Trophoblast cell (in vitro differentiated cells and primary cell): ENCODE measurements around the gene PLXNA3.

ENCODE experiments used
- DNase-seq, 2 donors: peaks; one replicate each; pipeline ENCODE4 v3.0.0-alpha.2; 2016
- H2AFZ ChIP-seq: 2 replicates; pipeline ENCODE4 v1.6.1; 2013; ENCODE audit warnings: low read length, moderate library complexity, mild to moderate bottlenecking; ENCODE audit not compliant: insufficient read depth, poor library complexity
- H2AK5ac ChIP-seq: 2 replicates; pipeline ENCODE4 v1.6.1; 2013; ENCODE audit warnings: mild to moderate bottlenecking, low read length
- H2BK120ac ChIP-seq: 2 replicates; pipeline ENCODE4 v1.6.1; 2013; ENCODE audit warnings: low read length, mild to moderate bottlenecking, moderate library complexity; ENCODE audit not compliant: insufficient read depth, poor library complexity
- H2BK12ac ChIP-seq: 2 replicates; pipeline ENCODE4 v1.6.1; 2013; ENCODE audit warnings: mild to moderate bottlenecking, low read length, moderate library complexity
- H2BK5ac ChIP-seq: 2 replicates; pipeline ENCODE4 v1.6.1; 2013; ENCODE audit warnings: low read length, low read depth, moderate library complexity, mild to moderate bottlenecking; ENCODE audit not compliant: poor library complexity
- H3K14ac ChIP-seq: 2 replicates; pipeline ENCODE4 v1.6.1; 2013; ENCODE audit warnings: mild to moderate bottlenecking, low read length
- H3K18ac ChIP-seq: 2 replicates; pipeline ENCODE4 v1.6.1; 2013; ENCODE audit warnings: mild to moderate bottlenecking, low read length
- H3K23ac ChIP-seq: 2 replicates; pipeline ENCODE4 v1.6.1; 2013; ENCODE audit warnings: low read length
- H3K27ac ChIP-seq: 2 replicates; pipeline ENCODE4 v1.5.1; 2013; ENCODE audit warnings: low read depth, mild to moderate bottlenecking, inconsistent platforms, low read length, moderate library complexity
- H3K27me3 ChIP-seq: 2 replicates; pipeline ENCODE4 v1.6.1; 2013; ENCODE audit warnings: inconsistent platforms, mild to moderate bottlenecking, low read length, moderate library complexity; ENCODE audit not compliant: insufficient read depth
- H3K36me3 ChIP-seq, 2 experiments: 1 replicate in 1 of 2; 2 replicates in 1 of 2; pipeline ENCODE4 v1.6.1; 2013; ENCODE audit warnings: low read length in 2 of 2, mild to moderate bottlenecking in 2 of 2, moderate library complexity in 1 of 2; ENCODE audit not compliant: insufficient read depth in 2 of 2, control insufficient read depth in 1 of 2
- H3K4ac ChIP-seq: 2 replicates; pipeline ENCODE4 v1.6.1; 2013; ENCODE audit warnings: low read depth, mild to moderate bottlenecking, low read length, moderate library complexity
- H3K4me1 ChIP-seq, 2 experiments: 1 replicate in 1 of 2; 2 replicates in 1 of 2; pipeline ENCODE4 v1.6.1; 2013; ENCODE audit warnings: low read length in 2 of 2, mild to moderate bottlenecking in 2 of 2, moderate library complexity in 1 of 2; ENCODE audit not compliant: insufficient read depth in 2 of 2, control insufficient read depth in 1 of 2
- H3K4me2 ChIP-seq: 2 replicates; pipeline ENCODE4 v1.6.1; 2013; ENCODE audit warnings: inconsistent platforms, mild to moderate bottlenecking, low read length, moderate library complexity
- H3K4me3 ChIP-seq: 2 replicates; pipeline ENCODE4 v1.5.1; 2013; ENCODE audit warnings: mild to moderate bottlenecking, low read depth, low read length, inconsistent platforms
- H3K79me1 ChIP-seq: one replicate; pipeline ENCODE4 v1.6.1; 2013; ENCODE audit warnings: low read length
- H3K79me2 ChIP-seq: 2 replicates; pipeline ENCODE4 v1.6.1; 2013; ENCODE audit warnings: low read length, mild to moderate bottlenecking; ENCODE audit not compliant: control insufficient read depth, insufficient read depth, poor library complexity
- H3K9ac ChIP-seq: 2 replicates; pipeline ENCODE4 v1.6.1; 2013; ENCODE audit warnings: mild to moderate bottlenecking, low read length
- H3K9me3 ChIP-seq: 2 replicates; pipeline ENCODE4 v1.6.1; 2013; ENCODE audit warnings: low read depth, mild to moderate bottlenecking, control low read depth, inconsistent platforms, low read length; ENCODE audit not compliant: insufficient read depth
- H4K12ac ChIP-seq: 2 replicates; pipeline ENCODE4 v1.6.1; 2013; ENCODE audit warnings: low read depth, mild to moderate bottlenecking, low read length, moderate library complexity
- H4K8ac ChIP-seq: 2 replicates; pipeline ENCODE4 v1.6.1; 2013; ENCODE audit warnings: low read depth, mild to moderate bottlenecking, low read length, moderate library complexity
- H4K91ac ChIP-seq: one replicate; pipeline ENCODE4 v1.6.1; 2013; ENCODE audit warnings: low read depth, mild to moderate bottlenecking, low read length, moderate library complexity
- WGBS: extraction: QIAGEN DNeasy Blood & Tissue Kit; methylation state at CpG from one replicate; pipeline ENCODE4 v1.1.7; 2013; ENCODE audit warnings: missing lambda C conversion rate; ENCODE audit not compliant: insufficient read length, insufficient coverage; ENCODE audit errors: extremely low coverage; 5-methylcytosine and 5-hydroxymethylcytosine counted together

Gene PLXNA3

GRCh38 chrX:154466036-154466435 is 8.0 kb downstream of the PLXNA3 start:
- Histone ChIP-seq H2AFZ (no peak overlapping the region), H4K12ac (no peak overlapping the region), H4K91ac (no peak overlapping the region), H3K79me1 (no peaks in the 10 kb centered on the region), H2AK5ac (no peak overlapping the region), H2BK12ac (no peak overlapping the region), H3K9me3 (no peaks in the 10 kb centered on the region), H3K4me3 (no peak overlapping the region), H3K14ac (no peak overlapping the region), H3K4me1 (no peaks in the 10 kb centered on the region), H3K27me3 (no peaks in the 10 kb centered on the region), H4K8ac (no peak overlapping the region), H3K18ac (no peak overlapping the region), H3K4ac (no peak overlapping the region), H3K36me3 (peaks cover 98% of the 10 kb centered on the region in 2 experiments), H3K79me2 (no peaks in the 10 kb centered on the region), H3K23ac (no peak overlapping the region), H3K4me2 (no peak overlapping the region), H3K27ac (no peak overlapping the region), H2BK5ac (no peak overlapping the region), H2BK120ac (no peak overlapping the region), H3K9ac (no peak overlapping the region)
- no peak for DNase-seq
- no CpG with 5 or more reads among the region's 32 CpGs for WGBS

GRCh38 chrX:154466907-154467306 is 8.8 kb downstream of the PLXNA3 start:
- Histone ChIP-seq H4K91ac (no peak overlapping the region), H3K4ac (no peak overlapping the region), H3K4me2 (no peak overlapping the region), H2AK5ac (no peak overlapping the region), H2BK120ac (no peak overlapping the region), H3K4me1 (no peaks in the 10 kb centered on the region), H3K9me3 (no peaks in the 10 kb centered on the region), H2BK5ac (no peak overlapping the region), H4K12ac (no peak overlapping the region), H3K79me1 (no peaks in the 10 kb centered on the region), H2AFZ (no peak overlapping the region), H2BK12ac (no peak overlapping the region), H3K27ac (no peak overlapping the region), H3K4me3 (no peak overlapping the region), H3K14ac (no peak overlapping the region), H3K27me3 (no peaks in the 10 kb centered on the region), H3K79me2 (no peaks in the 10 kb centered on the region), H3K23ac (no peak overlapping the region), H3K18ac (no peak overlapping the region), H3K36me3 (peaks cover 98% of the 10 kb centered on the region in 2 experiments), H4K8ac (no peak overlapping the region), H3K9ac (no peak overlapping the region)
- no CpG with 5 or more reads among the region's 15 CpGs for WGBS
- DNase-seq = no peak

- Histone ChIP-seq H3K9me3 (no peaks in the 10 kb centered on the region), H2BK5ac (no peak overlapping the region), H3K23ac (no peak overlapping the region), H3K36me3 (peaks cover 98% of the 10 kb centered on the region in 2 experiments), H4K91ac (no peak overlapping the region), H3K14ac (no peak overlapping the region), H3K27me3 (no peaks in the 10 kb centered on the region), H2BK120ac (no peak overlapping the region), H3K4ac (no peak overlapping the region), H3K4me2 (no peak overlapping the region), H2AFZ (no peak overlapping the region), H4K12ac (no peak overlapping the region), H3K18ac (no peak overlapping the region), H3K9ac (no peak overlapping the region), H3K79me2 (no peaks in the 10 kb centered on the region), H2BK12ac (no peak overlapping the region), H3K4me3 (no peak overlapping the region), H2AK5ac (no peak overlapping the region), H3K4me1 (no peaks in the 10 kb centered on the region), H3K27ac (no peak overlapping the region), H3K79me1 (no peaks in the 10 kb centered on the region), H4K8ac (no peak overlapping the region)
- WGBS = no CpG with 5 or more reads among the region's 21 CpGs
- no peak for DNase-seq
These were observed 9.5 kb downstream of the PLXNA3 start for GRCh38 chrX:154467556-154467955.

GRCh38 chrX:154468217-154468616 is 10.1 kb downstream of the PLXNA3 start:
- Histone ChIP-seq H3K9me3 (no peaks in the 10 kb centered on the region), H2AK5ac (no peak overlapping the region), H3K18ac (no peak overlapping the region), H3K4me2 (no peak overlapping the region), H3K27ac (no peak overlapping the region), H3K4me1 (no peaks in the 10 kb centered on the region), H4K8ac (no peak overlapping the region), H3K4me3 (no peak overlapping the region), H3K79me2 (no peaks in the 10 kb centered on the region), H3K27me3 (no peaks in the 10 kb centered on the region), H3K4ac (no peak overlapping the region), H3K36me3 (peaks cover 98% of the 10 kb centered on the region in 2 experiments), H3K14ac (no peak overlapping the region), H4K91ac (no peak overlapping the region), H4K12ac (no peak overlapping the region), H2BK120ac (no peak overlapping the region), H2BK12ac (no peak overlapping the region), H3K79me1 (no peaks in the 10 kb centered on the region), H3K23ac (no peak overlapping the region), H2AFZ (no peak overlapping the region), H2BK5ac (no peak overlapping the region), H3K9ac (no peak overlapping the region)
- DNase-seq = no peak
- no CpG with 5 or more reads among the region's 23 CpGs for WGBS
